Heart left ventricle (tissue), 13 donors: ENCODE results near the gene ACSM2B.
"Not testable (repeated sequence)": the region's sequence is repeated elsewhere in the genome, so short reads cannot be mapped to it uniquely, and the experiment has no call there.

Experiments used
- CTCF ChIP-seq, 12 donors: fragments of 200-600 bp; sonication (generic) in 4 of 12; IDR thresholded peaks; one replicate each; pipeline versions ENCODE4 v1.5.0 to v1.8.0; 2018 to 2022; ENCODE audit warnings: antibody characterized with exemption in 12 of 12, mild to moderate bottlenecking in 5 of 12
- POLR2A ChIP-seq, 2 donors: fragments of 450-650 bp; IDR thresholded peaks; one replicate each; pipeline ENCODE4 v1.6.1; 2017; ENCODE audit warnings: antibody characterized with exemption in 2 of 2, mild to moderate bottlenecking in 2 of 2, moderate library complexity in 2 of 2
- donor health status: ischemic (EF 13 %, LVEDD 7.1; RV severe dilation, severe dysfunction).
- donor health status: DM: no; HTN: yes; CAD: no.
- donor health status: DM: no; HTN: no; CAD: no.
- donor health status: ischemic (EF 25% LVEDD 6.9; RV normal size, moderate dysfunction).
- donor health status: ischemic (EF 25% LVEDD 5.7; RV mildly dilated, moderate dysfunction).
- donor health status: ischemic (EF 35%, LVEDD 5.7; RV mildly dilated, moderate dysfunction).
- donor health status: nonischemic (EF 11% LVEDD 7.7; RV severe dilation, severe dysfunction).
- donor health status: DM: yes; HTN: yes; CAD: no.
- donor health status: PGD.
- donor health status: ischemic (EF 29% LVEDD 5.4; RV normal size, mild dysfunction).
- donor health status: nonischemic (EF 23%, LVEDD 6.1; RV moderate dilation, normal function).

GRCh38 chr16:20531795-20532194, 44.4 kb downstream of the ACSM2B start:
- TF ChIP-seq CTCF, POLR2A (IDR thresholded peaks at IDR 0.05): not testable (repeated sequence)
